ENCODE measurements around the gene LIPK. TPM values are rescaled to one million over a fixed set of nuclear protein-coding genes. Genes with fewer than 3 reads are reported as not detected.

LIPK gene, protein sequence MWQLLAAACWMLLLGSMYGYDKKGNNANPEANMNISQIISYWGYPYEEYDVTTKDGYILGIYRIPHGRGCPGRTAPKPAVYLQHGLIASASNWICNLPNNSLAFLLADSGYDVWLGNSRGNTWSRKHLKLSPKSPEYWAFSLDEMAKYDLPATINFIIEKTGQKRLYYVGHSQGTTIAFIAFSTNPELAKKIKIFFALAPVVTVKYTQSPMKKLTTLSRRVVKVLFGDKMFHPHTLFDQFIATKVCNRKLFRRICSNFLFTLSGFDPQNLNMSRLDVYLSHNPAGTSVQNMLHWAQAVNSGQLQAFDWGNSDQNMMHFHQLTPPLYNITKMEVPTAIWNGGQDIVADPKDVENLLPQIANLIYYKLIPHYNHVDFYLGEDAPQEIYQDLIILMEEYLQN
- not detected for total RNA-seq

DNA sequence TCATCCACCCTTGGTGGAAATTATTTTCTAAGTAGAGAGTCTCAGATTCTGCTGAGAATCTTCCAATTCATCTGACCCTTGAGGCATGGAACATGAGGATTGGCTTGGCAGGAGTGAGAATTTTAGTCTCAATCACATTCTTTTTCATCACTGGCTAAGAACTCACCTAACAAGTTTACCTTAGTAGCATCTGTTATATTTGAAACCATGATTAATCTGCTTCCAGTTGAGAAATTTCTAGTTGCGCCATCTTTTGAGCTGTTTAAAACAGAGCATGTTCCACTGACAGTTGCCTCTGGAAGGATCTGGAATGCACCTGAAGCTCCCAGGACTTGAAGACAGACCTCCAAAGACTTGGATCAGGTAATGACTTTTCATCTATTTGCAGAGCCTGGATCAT lies at the start of gene LIPK:
LIPK (plus strand) TSS at position 292 of the 400 bp plus-strand sequence. CDS start 18,295 bp downstream, outside the sequence.
- Histone ChIP-seq H3K4me3 (replicated peaks in 1 of 3) (no peak within 1 kb of the TSS), H3K27me3 (no peaks in the 10 kb centered on the region), H3K4me1 (no peaks in the 10 kb centered on the region), H3K36me3 (no peaks in the 10 kb centered on the region), H3K9me3 (no peaks in the 10 kb centered on the region), H3K27ac (no peak within 1 kb of the TSS)
- no peak for DNase-seq
- no peak for TF ChIP-seq POLR2A (IDR thresholded peaks at IDR 0.05)
- TF ChIP-seq, protein P1, sequence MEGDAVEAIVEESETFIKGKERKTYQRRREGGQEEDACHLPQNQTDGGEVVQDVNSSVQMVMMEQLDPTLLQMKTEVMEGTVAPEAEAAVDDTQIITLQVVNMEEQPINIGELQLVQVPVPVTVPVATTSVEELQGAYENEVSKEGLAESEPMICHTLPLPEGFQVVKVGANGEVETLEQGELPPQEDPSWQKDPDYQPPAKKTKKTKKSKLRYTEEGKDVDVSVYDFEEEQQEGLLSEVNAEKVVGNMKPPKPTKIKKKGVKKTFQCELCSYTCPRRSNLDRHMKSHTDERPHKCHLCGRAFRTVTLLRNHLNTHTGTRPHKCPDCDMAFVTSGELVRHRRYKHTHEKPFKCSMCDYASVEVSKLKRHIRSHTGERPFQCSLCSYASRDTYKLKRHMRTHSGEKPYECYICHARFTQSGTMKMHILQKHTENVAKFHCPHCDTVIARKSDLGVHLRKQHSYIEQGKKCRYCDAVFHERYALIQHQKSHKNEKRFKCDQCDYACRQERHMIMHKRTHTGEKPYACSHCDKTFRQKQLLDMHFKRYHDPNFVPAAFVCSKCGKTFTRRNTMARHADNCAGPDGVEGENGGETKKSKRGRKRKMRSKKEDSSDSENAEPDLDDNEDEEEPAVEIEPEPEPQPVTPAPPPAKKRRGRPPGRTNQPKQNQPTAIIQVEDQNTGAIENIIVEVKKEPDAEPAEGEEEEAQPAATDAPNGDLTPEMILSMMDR (IDR thresholded peaks at IDR 0.05): no peak
- 97 to 100% methylated on average over 1 of the region's 1 CpG for WGBS, 2 donors
- intact Hi-C loops (cut with DNase I): no loop called here

DNA sequence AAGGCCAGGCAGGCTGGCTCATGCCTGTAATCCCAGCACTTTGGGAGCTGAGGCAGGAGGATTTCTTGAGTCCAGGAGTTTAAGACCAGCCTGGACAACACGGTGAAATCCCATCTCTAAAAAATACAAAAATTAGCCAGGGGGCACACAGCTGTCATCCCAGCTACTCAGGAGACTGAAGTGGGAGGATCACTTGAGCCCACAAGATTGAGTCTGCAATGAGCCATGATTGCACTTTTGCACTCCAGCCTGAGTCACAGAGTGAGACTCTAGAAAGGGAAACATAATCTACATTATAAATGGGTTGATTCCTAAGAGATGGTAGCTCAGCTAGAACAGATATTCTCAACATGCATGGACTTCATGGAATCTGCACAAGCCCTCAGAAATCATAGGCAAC lies 48.1 kb upstream of the LIPK start:
- Histone ChIP-seq H3K27ac (no peak overlapping the region), H3K9me3 (no peaks in the 10 kb centered on the region), H3K36me3 (no peaks in the 10 kb centered on the region), H3K4me1 (no peaks in the 10 kb centered on the region), H3K4me3 (replicated peaks in 1 of 3) (no peak overlapping the region), H3K27me3 (no peaks in the 10 kb centered on the region)
- TF ChIP-seq, protein P1 (IDR thresholded peaks at IDR 0.05): no peak
- no peak for TF ChIP-seq POLR2A (IDR thresholded peaks at IDR 0.05)
- WGBS, 2 donors: 67% methylated on average over 1 of the region's 1 CpG
- intact Hi-C loops (cut with DNase I): no loop called here
- no peak for DNase-seq

DNA sequence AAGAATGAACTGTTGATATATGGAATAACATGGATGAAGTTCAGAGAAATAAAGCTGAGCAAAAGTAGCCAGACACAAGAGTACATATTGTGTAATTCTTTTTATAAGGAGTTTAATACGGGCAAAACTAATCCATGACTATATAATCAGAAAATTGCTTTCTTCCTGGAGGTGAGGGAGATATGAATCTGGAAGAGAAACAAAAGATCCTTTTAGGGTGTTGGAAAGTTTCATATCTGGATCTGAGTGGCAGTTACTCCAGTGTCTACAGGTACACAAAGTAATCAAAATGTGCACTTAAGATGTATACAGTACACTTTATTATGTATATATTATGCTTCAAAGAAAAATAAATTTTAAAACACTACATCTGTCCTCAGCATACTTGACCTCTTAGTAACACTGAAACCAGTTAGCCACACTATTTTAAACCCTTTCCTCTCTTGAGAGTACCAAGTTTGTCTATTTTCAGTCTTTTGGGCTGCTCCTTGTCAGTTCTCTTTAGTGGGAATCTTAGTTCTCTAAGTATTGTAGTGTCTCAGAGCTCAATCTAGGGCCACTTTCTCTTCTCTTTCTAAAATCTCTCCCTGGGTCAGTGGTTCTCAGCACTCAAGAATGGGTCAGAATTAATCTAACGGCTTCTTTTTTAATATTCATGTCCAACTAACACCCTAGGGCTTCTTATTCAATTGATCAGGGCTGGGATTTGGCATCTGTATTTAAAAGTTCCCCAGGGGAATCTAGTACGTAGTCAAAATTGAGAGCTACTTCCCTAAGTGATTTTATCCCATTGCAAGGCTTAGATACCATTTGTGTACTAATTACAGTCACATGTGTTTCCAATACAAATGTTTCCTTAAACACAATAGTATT lies 46.1 kb upstream of the LIPK start:
- no peak for TF ChIP-seq POLR2A (IDR thresholded peaks at IDR 0.05)
- TF ChIP-seq, protein P1 (IDR thresholded peaks at IDR 0.05): no peak
- DNase-seq: no peak
- Histone ChIP-seq H3K27ac (no peak overlapping the region), H3K27me3 (no peaks in the 10 kb centered on the region), H3K4me1 (no peaks in the 10 kb centered on the region), H3K9me3 (no peaks in the 10 kb centered on the region), H3K4me3 (replicated peaks in 1 of 3) (no peak overlapping the region), H3K36me3 (no peaks in the 10 kb centered on the region)
- WGBS, 2 donors: 69 to 72% methylated on average over 3 of the region's 3 CpGs
- intact Hi-C loops (cut with DNase I): no loop called here

DNA sequence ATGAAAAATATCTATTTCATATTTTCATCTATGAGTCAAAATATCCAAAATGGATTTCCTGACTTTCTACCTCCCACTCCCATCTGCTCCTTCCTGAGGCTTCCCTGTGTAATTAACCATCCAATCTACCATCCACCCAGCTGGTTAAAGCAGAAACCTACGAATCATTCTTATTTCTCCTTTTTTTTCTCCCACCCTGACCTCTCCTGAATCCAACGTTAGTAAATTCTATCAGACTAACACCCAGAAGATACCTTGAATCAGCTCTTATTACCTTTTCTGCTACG lies 45.5 kb upstream of the LIPK start:
- TF ChIP-seq POLR2A (IDR thresholded peaks at IDR 0.05): no peak
- TF ChIP-seq, protein P1 (IDR thresholded peaks at IDR 0.05): no peak
- intact Hi-C loops (cut with DNase I): no loop called here
- no peak for DNase-seq
- Histone ChIP-seq H3K36me3 (no peaks in the 10 kb centered on the region), H3K4me3 (replicated peaks in 1 of 3) (no peak overlapping the region), H3K27ac (no peak overlapping the region), H3K9me3 (no peaks in the 10 kb centered on the region), H3K27me3 (no peaks in the 10 kb centered on the region), H3K4me1 (no peaks in the 10 kb centered on the region)
- WGBS, 2 donors: 27 to 61% methylated on average over 2 to 3 of the region's 3 CpGs

DNA sequence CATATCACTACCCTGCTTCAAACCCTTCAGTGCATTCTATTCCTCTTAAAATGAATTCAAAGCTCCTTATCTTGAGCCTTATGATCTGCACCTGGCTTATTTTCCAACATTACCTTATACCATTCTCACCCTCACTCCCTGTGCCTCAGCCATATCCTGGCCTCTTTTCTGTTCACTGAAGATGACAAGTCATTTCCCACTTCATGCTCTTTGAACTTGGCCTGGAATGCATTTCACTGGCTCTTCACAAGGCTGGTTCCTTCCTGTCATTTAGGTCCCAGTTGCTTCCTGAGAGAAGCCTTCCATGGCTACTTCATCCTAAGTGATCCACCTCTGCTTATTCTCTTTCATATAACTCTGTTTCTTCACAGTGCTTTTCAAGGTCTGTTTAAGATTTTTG lies 45.0 kb upstream of the LIPK start:
- no peaks in the 10 kb centered on the region for H3K4me1 ChIP-seq
- H3K4me3 ChIP-seq (replicated peaks in 1 of 3): no peak overlapping the region
- H3K36me3 ChIP-seq: no peaks in the 10 kb centered on the region
- TF ChIP-seq, protein P1 (IDR thresholded peaks at IDR 0.05): no peak
- no peak for TF ChIP-seq POLR2A (IDR thresholded peaks at IDR 0.05)
- no peaks in the 10 kb centered on the region for H3K27me3 ChIP-seq
- no peak overlapping the region for H3K27ac ChIP-seq
- intact Hi-C loops (cut with DNase I): no loop called here
- peak in 1 of 2 donors; percentile 1 for DNase-seq
- no peaks in the 10 kb centered on the region for H3K9me3 ChIP-seq

Measured in thyroid gland (tissue), 4 donors.